Lung (tissue), 12 donors: ENCODE results near the gene LIG4. TPM values are rescaled to one million over a fixed set of nuclear protein-coding genes. Genes with fewer than 3 reads are reported as not detected.

Experiments
- ATAC-seq: fragments of 200-7000 bp; cut with Tn5 transposase; one replicate; pipeline ENCODE4 v1.9.1; 2020; ENCODE audit warnings: moderate number of reproducible peaks; ENCODE audit not compliant: insufficient read depth, low FRiP score
- DNase-seq, 3 donors: peaks; one replicate each; pipeline ENCODE4 v3.0.0-alpha.2; 2013 to 2017
- H3K27ac ChIP-seq, 2 donors: one replicate each; pipeline ENCODE4 v1.5.1; 2013; ENCODE audit warnings: mild to moderate bottlenecking in 2 of 2, moderate library complexity in 2 of 2, control low read depth in 1 of 2, inconsistent platforms in 1 of 2, low read depth in 1 of 2, low read length in 1 of 2
- H3K27me3 ChIP-seq, 3 donors: one replicate each; pipeline ENCODE4 v1.5.1; 2013; ENCODE audit warnings: low read length in 2 of 3; ENCODE audit not compliant: control insufficient read depth in 3 of 3, insufficient read depth in 3 of 3
- H3K36me3 ChIP-seq, 4 donors: one replicate each; pipeline ENCODE4 v1.5.1; 2013; ENCODE audit warnings: low read length in 4 of 4, mild to moderate bottlenecking in 1 of 4, moderate library complexity in 1 of 4; ENCODE audit not compliant: control insufficient read depth in 4 of 4, insufficient read depth in 4 of 4
- H3K4me1 ChIP-seq, 5 donors: one replicate each; pipeline ENCODE4 v1.5.1; 2013; ENCODE audit warnings: low read length in 5 of 5, mild to moderate bottlenecking in 2 of 5, moderate library complexity in 1 of 5; ENCODE audit not compliant: control insufficient read depth in 5 of 5, insufficient read depth in 5 of 5
- H3K4me3 ChIP-seq: one replicate; pipeline ENCODE4 v1.5.1; 2013; ENCODE audit warnings: mild to moderate bottlenecking, control low read depth, moderate library complexity
- H3K9ac ChIP-seq, 2 donors: one replicate each; pipeline ENCODE4 v1.5.1; 2013; ENCODE audit warnings: low read length in 2 of 2, control low read depth in 1 of 2; ENCODE audit not compliant: insufficient read depth in 1 of 2
- H3K9me3 ChIP-seq, 4 donors: one replicate each; pipeline ENCODE4 v1.5.1; 2013; ENCODE audit warnings: low read length in 3 of 4, mild to moderate bottlenecking in 1 of 4, moderate library complexity in 1 of 4; ENCODE audit not compliant: control insufficient read depth in 4 of 4, insufficient read depth in 3 of 4
- WGBS, 2 donors: extraction: QIAGEN DNeasy Blood & Tissue Kit; methylation state at CpG; one replicate each; pipeline ENCODE4 v1.1.7; 2013; 5-methylcytosine and 5-hydroxymethylcytosine counted together
- polyA plus RNA-seq, 2 donors: library from polyadenylated mRNA; stranded (reverse); fragments of 200-250 nt; gene quantifications; one replicate each; pipeline ENCODE4 v1.2.1, GENCODE V29; 2013
- total RNA-seq, 2 donors: library from RNA; depleted of rRNA in 1 of 2; stranded (reverse); fragments of >200 nt in 1 of 2; gene quantifications; one replicate each; pipeline ENCODE4 v1.2.1, GENCODE V29; 2014 to 2021
- TF ChIP-seq, protein P1 (sequence below): IDR thresholded peaks from 2 replicates; pipeline ENCODE4 v1.5.1; 2012; ENCODE audit warnings: mild to moderate bottlenecking; ENCODE audit errors: control extremely low read depth, extremely low read depth
- donor health status: control.
- donor health status: control.
- donor health status: Bipolar disorder and iron deficiency.
- donor health status: healthy.
- donor health status: DM: yes; HTN: yes; CAD: no.

Gene LIG4
- total and polyA plus RNA-seq, 4 donors, result 6.9 to 10.4 (median 8.1) TPM

DNA sequence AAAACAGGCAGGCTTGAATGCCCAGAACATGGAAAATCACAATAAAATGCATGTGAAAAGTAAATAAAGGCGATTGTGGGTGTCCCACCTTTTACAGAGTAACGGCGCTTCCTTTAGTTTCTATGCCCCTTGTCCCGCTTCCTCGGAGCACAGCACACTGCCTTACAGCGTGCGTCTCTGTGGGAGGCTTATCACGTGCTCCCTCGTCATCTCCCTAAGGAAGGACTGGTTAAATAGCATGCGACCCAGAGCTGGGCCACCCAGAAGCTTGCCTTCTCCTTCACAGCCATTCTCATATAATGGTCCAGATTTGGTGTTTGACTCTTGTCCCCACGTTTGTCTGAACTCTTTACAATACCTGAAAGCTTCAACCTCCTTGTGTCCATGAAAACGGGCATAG lies 56.6 kb downstream of the LIG4 start:
- Histone ChIP-seq H3K4me1 (peaks cover 0 to 6% (median 0%) of the 10 kb centered on the region in 5 donors), H3K4me3 (no peak overlapping the region), H3K27me3 (peaks cover 0 to 3% (median 0%) of the 10 kb centered on the region in 3 donors), H3K9ac (no peak overlapping the region), H3K36me3 (no peaks in the 10 kb centered on the region), H3K27ac (no peak overlapping the region), H3K9me3 (no peaks in the 10 kb centered on the region)
- WGBS, 2 donors, result 86 to 89% methylated on average over 12 of the region's 12 CpGs
- no peak for DNase-seq
- no peak for ATAC-seq
- TF ChIP-seq, protein P1, sequence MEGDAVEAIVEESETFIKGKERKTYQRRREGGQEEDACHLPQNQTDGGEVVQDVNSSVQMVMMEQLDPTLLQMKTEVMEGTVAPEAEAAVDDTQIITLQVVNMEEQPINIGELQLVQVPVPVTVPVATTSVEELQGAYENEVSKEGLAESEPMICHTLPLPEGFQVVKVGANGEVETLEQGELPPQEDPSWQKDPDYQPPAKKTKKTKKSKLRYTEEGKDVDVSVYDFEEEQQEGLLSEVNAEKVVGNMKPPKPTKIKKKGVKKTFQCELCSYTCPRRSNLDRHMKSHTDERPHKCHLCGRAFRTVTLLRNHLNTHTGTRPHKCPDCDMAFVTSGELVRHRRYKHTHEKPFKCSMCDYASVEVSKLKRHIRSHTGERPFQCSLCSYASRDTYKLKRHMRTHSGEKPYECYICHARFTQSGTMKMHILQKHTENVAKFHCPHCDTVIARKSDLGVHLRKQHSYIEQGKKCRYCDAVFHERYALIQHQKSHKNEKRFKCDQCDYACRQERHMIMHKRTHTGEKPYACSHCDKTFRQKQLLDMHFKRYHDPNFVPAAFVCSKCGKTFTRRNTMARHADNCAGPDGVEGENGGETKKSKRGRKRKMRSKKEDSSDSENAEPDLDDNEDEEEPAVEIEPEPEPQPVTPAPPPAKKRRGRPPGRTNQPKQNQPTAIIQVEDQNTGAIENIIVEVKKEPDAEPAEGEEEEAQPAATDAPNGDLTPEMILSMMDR, result no peak

Other genes starting within 250 kb of the LIG4 start
- gene ABHD13, start 2.9 kb upstream of the LIG4 start, total RNA-seq, result 10 to 100 TPM in 1 of 2 donors, 1 to 10 TPM in 1; 8.7 to 17.5 TPM
- gene ABHD13, start 2.9 kb upstream of the LIG4 start, polyA plus RNA-seq, result 1 to 10 TPM; 4.7 to 7.8 TPM
- 10 to 100 TPM; 17.5 to 32.9 TPM for gene TNFSF13B, start 54.2 kb upstream of the LIG4 start, total RNA-seq
- 10 to 100 TPM in 1 of 2 donors, 1 to 10 TPM in 1; 6.0 to 32.4 TPM for gene TNFSF13B, start 54.2 kb upstream of the LIG4 start, polyA plus RNA-seq